ENCODE data around the gene GLB1L2.

DNA sequence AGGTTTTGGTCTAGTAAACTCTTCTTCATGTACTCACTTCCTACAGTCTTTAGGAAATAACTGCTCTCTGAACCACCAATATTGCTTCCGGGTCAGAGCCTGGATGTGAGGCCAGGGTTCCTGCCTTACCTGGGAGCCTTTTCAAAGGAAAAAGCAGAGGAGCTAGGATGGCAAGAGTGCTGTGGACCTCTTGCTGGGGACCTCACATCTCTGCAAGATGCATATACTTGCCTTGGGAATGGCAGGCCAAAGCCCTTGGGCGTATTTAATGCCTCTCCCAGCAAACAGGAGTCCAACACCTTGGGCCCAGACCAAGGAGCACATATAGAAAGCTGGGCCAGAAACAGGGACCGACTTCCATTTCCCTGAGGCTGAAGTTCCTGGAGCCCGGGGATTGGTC is 5.3 kb downstream of the GLB1L2 start:
- TF ChIP-seq EZH2 (IDR thresholded peaks at IDR 0.05; ENCODE audit: borderline replicate concordance, low read length): no peak
- TF ChIP-seq, protein P1, sequence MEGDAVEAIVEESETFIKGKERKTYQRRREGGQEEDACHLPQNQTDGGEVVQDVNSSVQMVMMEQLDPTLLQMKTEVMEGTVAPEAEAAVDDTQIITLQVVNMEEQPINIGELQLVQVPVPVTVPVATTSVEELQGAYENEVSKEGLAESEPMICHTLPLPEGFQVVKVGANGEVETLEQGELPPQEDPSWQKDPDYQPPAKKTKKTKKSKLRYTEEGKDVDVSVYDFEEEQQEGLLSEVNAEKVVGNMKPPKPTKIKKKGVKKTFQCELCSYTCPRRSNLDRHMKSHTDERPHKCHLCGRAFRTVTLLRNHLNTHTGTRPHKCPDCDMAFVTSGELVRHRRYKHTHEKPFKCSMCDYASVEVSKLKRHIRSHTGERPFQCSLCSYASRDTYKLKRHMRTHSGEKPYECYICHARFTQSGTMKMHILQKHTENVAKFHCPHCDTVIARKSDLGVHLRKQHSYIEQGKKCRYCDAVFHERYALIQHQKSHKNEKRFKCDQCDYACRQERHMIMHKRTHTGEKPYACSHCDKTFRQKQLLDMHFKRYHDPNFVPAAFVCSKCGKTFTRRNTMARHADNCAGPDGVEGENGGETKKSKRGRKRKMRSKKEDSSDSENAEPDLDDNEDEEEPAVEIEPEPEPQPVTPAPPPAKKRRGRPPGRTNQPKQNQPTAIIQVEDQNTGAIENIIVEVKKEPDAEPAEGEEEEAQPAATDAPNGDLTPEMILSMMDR (IDR thresholded peaks at IDR 0.05; ENCODE audit: low read length): no peak
